GM10248 (cell line): Measurements from ENCODE around the gene LITAFD.
"Not testable (repeated sequence)": the region's sequence is repeated elsewhere in the genome, so short reads cannot be mapped to it uniquely, and the experiment has no call there.

Experiments used
- CTCF ChIA-PET: fragments of 300-600 bp; sonication (Branson Sonifier 250); formaldehyde crosslinking; extraction: SDS; loops from one replicate; lab custom pipeline; 2021; ENCODE audit warnings: antibody characterized with exemption; lab: Yijun Ruan, JAX
- POLR2A ChIA-PET: fragments of 350-650 bp; sonication (Branson Sonifier 250); formaldehyde crosslinking; extraction: SDS; loops from one replicate; lab custom pipeline; 2020; ENCODE audit warnings: antibody characterized with exemption; lab: Yijun Ruan, JAX
- DNase-seq: peaks from one replicate; pipeline ENCODE4 v3.0.0; 2012; ENCODE audit errors: extremely low spot score
- CTCF ChIP-seq: IDR thresholded peaks from 2 replicates; pipeline ENCODE4 v1.5.1; 2012; ENCODE audit warnings: mild to moderate bottlenecking, low read depth; ENCODE audit errors: extremely low read depth, missing control alignments, control extremely low read depth

Gene LITAFD

GRCh38 chr16:8872967-8873865, 8.9 kb upstream of the LITAFD start:
- TF ChIP-seq CTCF, result no peak
- DNase-seq, result no peak
- ChIA-PET CTCF (interaction anchor here (0.9 to 10.1 kb wide), 6 partner anchors 9 to 306 kb away, joined by 3 to 165 read pairs (median 5); partner anchors contain the start of gene LITAFD), POLR2A (interaction anchor here (0.6 kb wide), 1 partner anchor 247 kb away, joined by 3 read pairs; no protein-coding TSS in a partner anchor)

- DNase-seq, POLR2A ChIA-PET: not testable (repeated sequence)
- CTCF ChIA-PET, result interaction anchor here (0.9 to 10.1 kb wide), 6 partner anchors 10 to 307 kb away, joined by 3 to 165 read pairs (median 5); partner anchors contain the start of gene LITAFD
Observed at GRCh38 chr16:8873866-8874195, 8.3 kb upstream of the LITAFD start.

- POLR2A ChIA-PET, result no interaction called here
- DNase-seq, result no peak
- no peak for TF ChIP-seq CTCF
- CTCF ChIA-PET, result interaction anchor here (0.9 to 10.1 kb wide), 5 partner anchors 10 to 307 kb away, joined by 3 to 165 read pairs (median 6); partner anchors contain the start of gene LITAFD
Observed at GRCh38 chr16:8874388-8874787, 7.8 kb upstream of the LITAFD start.

GRCh38 chr16:8875317-8875716, 6.8 kb upstream of the LITAFD start:
- CTCF ChIA-PET, result interaction anchor here (10.1 kb wide), 1 partner anchor 10 kb away, joined by 165 read pairs; the partner anchor contains the start of gene LITAFD
- POLR2A ChIA-PET, DNase-seq: not testable (repeated sequence)

GRCh38 chr16:8877894-8878522, 4.1 kb upstream of the LITAFD start:
- ChIA-PET POLR2A (no interaction called here), CTCF (interaction anchor here (0.9 to 14.8 kb wide), 6 partner anchors 6 to 308 kb away, joined by 3 to 165 read pairs (median 16); partner anchors contain the start of genes ABAT and CARHSP1)
- no peak for DNase-seq
- no peak for TF ChIP-seq CTCF

- ChIA-PET POLR2A (no interaction called here), CTCF (interaction anchor here (0.9 to 14.8 kb wide), 8 partner anchors 7 to 309 kb away, joined by 3 to 165 read pairs (median 10); partner anchors contain the start of genes ABAT and CARHSP1)
- DNase-seq, result no peak
- TF ChIP-seq CTCF, result no peak
Observed at GRCh38 chr16:8878523-8878911, 3.6 kb upstream of the LITAFD start.

GRCh38 chr16:8880839-8881510, 1.2 kb upstream of the LITAFD start:
- TF ChIP-seq CTCF, result no peak
- ChIA-PET POLR2A (no interaction called here), CTCF (interaction anchor here (0.8 to 14.8 kb wide), 39 partner anchors 9 to 311 kb away, joined by 3 to 165 read pairs (median 5); partner anchors contain the start of genes ABAT, CARHSP1, PMM2 and TMEM186)
- DNase-seq, result no peak
